Fibroblast of lung (primary cell): ENCODE measurements around the gene SETDB1.

Experiments used
- EZH2 ChIP-seq: IDR thresholded peaks from 2 replicates; pipeline ENCODE4 v1.5.1; 2012; ENCODE audit warnings: low read length, control low read depth, mild to moderate bottlenecking; ENCODE audit errors: missing control alignments
- TF ChIP-seq, protein P1 (sequence below), 2 donors: IDR thresholded peaks in 1 of 2; conservative IDR thresholded peaks in 1 of 2; 1 replicate in 1 of 2; 2 replicates in 1 of 2; pipeline ENCODE4 v1.5.1; 2011 to 2012; ENCODE audit warnings: low read length in 2 of 2, control low read depth in 1 of 2, inconsistent platforms in 1 of 2, low read depth in 1 of 2, mild to moderate bottlenecking in 1 of 2

GRCh38 chr1:150931773-150932172 is 5.6 kb downstream of the SETDB1 start:
- TF ChIP-seq, protein P1, sequence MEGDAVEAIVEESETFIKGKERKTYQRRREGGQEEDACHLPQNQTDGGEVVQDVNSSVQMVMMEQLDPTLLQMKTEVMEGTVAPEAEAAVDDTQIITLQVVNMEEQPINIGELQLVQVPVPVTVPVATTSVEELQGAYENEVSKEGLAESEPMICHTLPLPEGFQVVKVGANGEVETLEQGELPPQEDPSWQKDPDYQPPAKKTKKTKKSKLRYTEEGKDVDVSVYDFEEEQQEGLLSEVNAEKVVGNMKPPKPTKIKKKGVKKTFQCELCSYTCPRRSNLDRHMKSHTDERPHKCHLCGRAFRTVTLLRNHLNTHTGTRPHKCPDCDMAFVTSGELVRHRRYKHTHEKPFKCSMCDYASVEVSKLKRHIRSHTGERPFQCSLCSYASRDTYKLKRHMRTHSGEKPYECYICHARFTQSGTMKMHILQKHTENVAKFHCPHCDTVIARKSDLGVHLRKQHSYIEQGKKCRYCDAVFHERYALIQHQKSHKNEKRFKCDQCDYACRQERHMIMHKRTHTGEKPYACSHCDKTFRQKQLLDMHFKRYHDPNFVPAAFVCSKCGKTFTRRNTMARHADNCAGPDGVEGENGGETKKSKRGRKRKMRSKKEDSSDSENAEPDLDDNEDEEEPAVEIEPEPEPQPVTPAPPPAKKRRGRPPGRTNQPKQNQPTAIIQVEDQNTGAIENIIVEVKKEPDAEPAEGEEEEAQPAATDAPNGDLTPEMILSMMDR (conservative IDR thresholded peaks at IDR 0.05 in 1 of 2, IDR thresholded peaks at IDR 0.05 in 1 of 2; ENCODE audit: low read depth in 1 of 2, low read length in 2 of 2): no peak
- TF ChIP-seq EZH2: no peak
